CD4-positive, alpha-beta memory T cell (primary cell): ENCODE measurements around the gene STAG1. TPM values are rescaled to one million over a fixed set of nuclear protein-coding genes. Genes with fewer than 3 reads are reported as not detected.
A peak's percentile ranks its signal among the peaks of the same experiment; 100 is the strongest.
"Not testable (repeated sequence)": the region's sequence is repeated elsewhere in the genome, so short reads cannot be mapped to it uniquely, and the experiment has no call there.

Experiments
- CTCF ChIA-PET: fragments of 350-600 bp; sonication (Branson Sonifier 250); formaldehyde crosslinking; loops from one replicate; lab custom pipeline; 2021; ENCODE audit warnings: inconsistent platforms; ENCODE audit not compliant: partially characterized antibody; lab: Charles Lee
- POLR2A ChIA-PET: fragments of 350-600 bp; sonication (Branson Sonifier 250); formaldehyde crosslinking; loops from one replicate; lab custom pipeline; 2021; ENCODE audit not compliant: partially characterized antibody; lab: Charles Lee
- DNase-seq, 5 donors: peaks; one replicate each; pipeline versions ENCODE4 v3.0.0 to v3.0.0-alpha.2; 2020 to 2022; ENCODE audit warnings: mixed read lengths in 1 of 5
- H3K27ac ChIP-seq: one replicate; pipeline ENCODE4 v1.7.0; 2013; ENCODE audit warnings: low read depth, low read length
- H3K27me3 ChIP-seq: 2 replicates; pipeline ENCODE4 v1.7.0; 2013; ENCODE audit warnings: mild to moderate bottlenecking, low read length, moderate library complexity; ENCODE audit not compliant: insufficient read depth
- H3K36me3 ChIP-seq: 2 replicates; pipeline ENCODE4 v1.7.0; 2013; ENCODE audit warnings: mild to moderate bottlenecking, low read length, moderate library complexity; ENCODE audit not compliant: insufficient read depth
- H3K4me1 ChIP-seq: 2 replicates; pipeline ENCODE4 v1.7.0; 2013; ENCODE audit warnings: mild to moderate bottlenecking, low read length, moderate library complexity; ENCODE audit not compliant: insufficient read depth
- H3K4me3 ChIP-seq, 2 donors: one replicate each; pipeline ENCODE4 v1.7.0; 2013; ENCODE audit warnings: low read length in 2 of 2, mild to moderate bottlenecking in 1 of 2
- H3K9me3 ChIP-seq, 2 donors: one replicate each; pipeline ENCODE4 v1.7.0; 2013; ENCODE audit warnings: low read length in 2 of 2, control low read depth in 1 of 2; ENCODE audit not compliant: control insufficient read depth in 1 of 2
- H3K27ac Mint-ChIP-seq, 7 donors: one replicate each; pipeline ENCODE4 v1.8.0; 2020 to 2021; ENCODE audit warnings: mixed read lengths in 7 of 7, mild to moderate bottlenecking in 6 of 7, inconsistent platforms in 3 of 7, moderate library complexity in 3 of 7
- H3K27me3 Mint-ChIP-seq, 2 donors: one replicate each; pipeline ENCODE4 v1.8.0; 2020 to 2021; ENCODE audit warnings: mixed read lengths in 2 of 2
- H3K36me3 Mint-ChIP-seq, 2 donors: one replicate each; pipeline ENCODE4 v1.8.0; 2020 to 2021; ENCODE audit warnings: mixed read lengths in 2 of 2, inconsistent platforms in 1 of 2, mild to moderate bottlenecking in 1 of 2
- H3K4me1 Mint-ChIP-seq, 4 donors: one replicate each; pipeline ENCODE4 v1.8.0; 2020 to 2021; ENCODE audit warnings: mixed read lengths in 4 of 4, mild to moderate bottlenecking in 1 of 4
- H3K4me3 Mint-ChIP-seq, 8 donors: one replicate each; pipeline ENCODE4 v1.8.0; 2020 to 2021; ENCODE audit warnings: mixed read lengths in 8 of 8, mild to moderate bottlenecking in 7 of 8, moderate library complexity in 6 of 8, inconsistent platforms in 3 of 8
- H3K9me3 Mint-ChIP-seq, 8 donors: one replicate each; pipeline ENCODE4 v1.8.0; 2020 to 2021; ENCODE audit warnings: mixed read lengths in 8 of 8, mild to moderate bottlenecking in 5 of 8, inconsistent platforms in 3 of 8, moderate library complexity in 1 of 8
- intact Hi-C: fragments of 100-400 bp; cut with micrococcal nuclease; formaldehyde crosslinking; loops from one replicate; pipeline ENCODE4 v1.15.1; 2023
- polyA plus RNA-seq, 2 donors: library from polyadenylated mRNA; unstranded; fragments of 300-500 nt; fragmentation: Illumina TruSeq; gene quantifications; one replicate each; pipeline ENCODE4 v1.2.3, GENCODE V29; 2021
- total RNA-seq, 2 experiments: library from RNA; stranded (reverse); gene quantifications; one replicate each; pipeline ENCODE4 v1.2.3, GENCODE V29; 2021

STAG1 gene
- total and polyA plus RNA-seq, 4 experiments from 2014 or later = 17.6 to 56.1 (median 37.1) TPM

GRCh38 chr3:136567599-136568188 lies 184.5 kb downstream of the STAG1 start:
- Histone ChIP-seq H3K9me3 (no peaks in the 10 kb centered on the region), H3K27ac (no peak overlapping the region), H3K4me1 (no peaks in the 10 kb centered on the region), H3K36me3 (no peaks in the 10 kb centered on the region), H3K27me3 (no peaks in the 10 kb centered on the region), H3K4me3 (no peak overlapping the region)
- Mint-ChIP-seq H3K36me3 (peaks cover 30 to 50% of the 10 kb centered on the region in 2 donors), H3K9me3 (peaks cover 0 to 4% (median 0%) of the 10 kb centered on the region in 8 donors), H3K27ac (peak overlapping the region in 1 of 7 donors; percentile 19), H3K27me3 (no peaks in the 10 kb centered on the region), H3K4me1 (peaks cover 0 to 19% (median 3%) of the 10 kb centered on the region in 4 donors), H3K4me3 (no peak overlapping the region)
- intact Hi-C loops = no loop called here
- ChIA-PET POLR2A (no interaction called here), CTCF (no interaction called here)
- DNase-seq = no peak

DNA sequence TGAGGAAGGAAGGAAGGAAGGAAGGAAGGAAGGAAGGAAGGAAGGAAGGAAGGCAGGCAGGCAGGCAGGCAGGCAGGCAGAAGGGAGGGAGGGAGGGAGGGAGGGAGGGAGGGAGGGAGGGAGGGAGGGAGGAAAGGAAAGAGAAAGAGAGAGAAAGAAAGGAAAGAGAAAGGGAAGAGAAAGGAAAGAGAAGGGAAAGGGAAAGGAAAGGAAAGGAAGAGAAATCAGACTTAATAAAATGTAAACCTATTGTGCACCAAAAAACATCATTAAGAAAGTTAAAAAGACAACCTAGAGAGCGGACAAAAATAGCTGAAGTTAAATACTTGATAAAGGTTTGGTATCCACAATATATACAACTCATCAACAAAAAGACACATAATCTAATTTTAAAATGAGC lies 187.2 kb downstream of the STAG1 start:
- H3K27me3 Mint-ChIP-seq, DNase-seq, POLR2A ChIA-PET, H3K4me3 Mint-ChIP-seq, H3K4me1 ChIP-seq, H3K9me3 Mint-ChIP-seq, H3K27me3 ChIP-seq, H3K9me3 ChIP-seq, intact Hi-C loops, H3K4me3 ChIP-seq, H3K27ac ChIP-seq, CTCF ChIA-PET, H3K36me3 ChIP-seq: not testable (repeated sequence)
- Mint-ChIP-seq H3K36me3 (peaks cover 23 to 52% of the 10 kb centered on the region in 2 donors), H3K4me1 (peaks cover 0 to 19% (median 6%) of the 10 kb centered on the region in 4 donors), H3K27ac (peak overlapping the region in 3 of 7 donors; percentile 7 to 75 (median 64))

GRCh38 chr3:136562026-136562425 lies 190.2 kb downstream of the STAG1 start:
- Histone ChIP-seq H3K27me3 (no peaks in the 10 kb centered on the region), H3K4me3 (no peak overlapping the region), H3K36me3 (no peaks in the 10 kb centered on the region), H3K27ac (no peak overlapping the region), H3K9me3 (no peaks in the 10 kb centered on the region), H3K4me1 (no peaks in the 10 kb centered on the region)
- CTCF ChIA-PET = no interaction called here
- no peak for DNase-seq
- intact Hi-C loops = no loop called here
- no peak overlapping the region for H3K4me3 Mint-ChIP-seq
- peaks cover 12 to 39% of the 10 kb centered on the region in 2 donors for H3K36me3 Mint-ChIP-seq
- H3K27ac Mint-ChIP-seq = no peak overlapping the region
- POLR2A ChIA-PET = no interaction called here
- peaks cover 0 to 17% (median 11%) of the 10 kb centered on the region in 4 donors for H3K4me1 Mint-ChIP-seq
- H3K9me3 Mint-ChIP-seq = peaks cover 0 to 4% (median 0%) of the 10 kb centered on the region in 8 donors
- no peaks in the 10 kb centered on the region for H3K27me3 Mint-ChIP-seq

GRCh38 chr3:136559896-136560295 lies 192.3 kb downstream of the STAG1 start:
- H3K4me1 Mint-ChIP-seq = peaks cover 0 to 15% (median 10%) of the 10 kb centered on the region in 4 donors
- Histone ChIP-seq H3K27ac (no peak overlapping the region), H3K27me3 (no peaks in the 10 kb centered on the region), H3K4me1 (no peaks in the 10 kb centered on the region), H3K36me3 (no peaks in the 10 kb centered on the region), H3K9me3 (no peaks in the 10 kb centered on the region), H3K4me3 (no peak overlapping the region)
- H3K27ac Mint-ChIP-seq = no peak overlapping the region
- H3K36me3 Mint-ChIP-seq = peaks cover 10 to 24% of the 10 kb centered on the region in 2 donors
- H3K9me3 Mint-ChIP-seq = peaks cover 0 to 4% (median 0%) of the 10 kb centered on the region in 8 donors
- ChIA-PET CTCF (no interaction called here), POLR2A (no interaction called here)
- H3K4me3 Mint-ChIP-seq = no peak overlapping the region
- intact Hi-C loops = no loop called here
- DNase-seq = no peak
- no peaks in the 10 kb centered on the region for H3K27me3 Mint-ChIP-seq

DNA sequence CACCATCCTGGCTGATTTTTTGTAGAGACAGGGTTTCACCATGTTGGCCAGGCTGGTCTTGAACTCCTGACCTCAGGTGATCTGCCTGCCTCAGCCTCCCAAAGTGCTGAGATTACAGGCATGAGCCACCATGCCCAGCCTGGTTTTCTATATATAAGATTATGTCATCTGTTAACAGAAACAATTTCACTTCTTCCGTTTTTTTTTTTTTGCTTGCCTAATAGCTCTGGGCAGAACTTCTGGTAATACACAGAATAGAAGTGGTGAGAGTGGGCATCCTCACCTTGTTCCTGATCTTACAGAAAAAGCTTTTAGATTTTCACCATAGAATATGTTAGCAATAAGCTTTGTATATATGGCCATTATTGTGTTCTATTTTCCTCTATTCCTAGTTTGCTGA lies 202.7 kb downstream of the STAG1 start:
- H3K27me3 ChIP-seq, H3K9me3 ChIP-seq, H3K4me1 ChIP-seq, H3K27ac ChIP-seq, H3K9me3 Mint-ChIP-seq, H3K4me3 Mint-ChIP-seq, H3K4me3 ChIP-seq, DNase-seq, H3K27me3 Mint-ChIP-seq, H3K36me3 ChIP-seq: not testable (repeated sequence)
- Mint-ChIP-seq H3K27ac (peak overlapping the region in 1 of 7 donors; percentile 4), H3K36me3 (peaks cover 10 to 29% of the 10 kb centered on the region in 2 donors), H3K4me1 (peaks cover 15 to 25% (median 21%) of the 10 kb centered on the region in 4 donors)
- intact Hi-C loops = loop anchor here (5.0 kb wide), 1 partner anchor 463 kb away; no protein-coding TSS in a partner anchor
- ChIA-PET POLR2A (interaction anchor here (1.4 kb wide), 1 partner anchor 203 kb away, joined by 5 read pairs; the partner anchor contains the start of gene STAG1), CTCF (interaction anchor here (0.8 kb wide), 1 partner anchor 203 kb away, joined by 3 read pairs; no protein-coding TSS in a partner anchor)

DNA sequence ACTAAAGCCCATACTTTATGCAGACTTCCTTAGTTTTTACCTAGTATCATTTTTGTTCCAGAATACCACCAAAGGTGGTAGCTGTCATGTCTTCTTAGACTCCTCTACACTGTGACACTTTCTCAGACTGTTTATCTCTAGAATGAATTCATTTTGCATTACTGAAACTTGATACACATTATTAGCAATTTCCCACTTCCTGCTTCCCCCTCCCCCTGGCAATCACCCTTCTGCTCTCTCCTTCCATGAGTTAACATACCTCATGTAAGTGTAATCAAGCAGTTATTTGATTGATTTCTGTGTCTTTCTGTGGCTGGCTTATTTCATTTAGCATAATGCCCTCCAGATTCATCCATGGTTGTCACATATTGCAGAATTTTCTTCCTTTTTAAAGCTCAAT lies 204.9 kb downstream of the STAG1 start:
- intact Hi-C loops = loop anchor here (5.0 kb wide), 1 partner anchor 465 kb away; no protein-coding TSS in a partner anchor
- Mint-ChIP-seq H3K36me3 (peaks cover 7 to 18% of the 10 kb centered on the region in 2 donors), H3K27ac (peak overlapping the region in 6 of 7 donors; percentile 24 to 81 (median 64)), H3K27me3 (no peaks in the 10 kb centered on the region), H3K4me1 (peaks cover 19 to 35% (median 22%) of the 10 kb centered on the region in 4 donors), H3K9me3 (no peaks in the 10 kb centered on the region), H3K4me3 (peak overlapping the region in 1 of 8 donors; percentile 21)
- DNase-seq = no peak
- H3K27me3 ChIP-seq = no peaks in the 10 kb centered on the region
- ChIA-PET POLR2A (interaction anchor here (3.0 kb wide), 1 partner anchor 205 kb away, joined by 13 read pairs; the partner anchor contains the start of gene STAG1), CTCF (interaction anchor here (1.5 to 1.7 kb wide), 2 partner anchors 47 to 206 kb away, joined by 3 to 5 read pairs; partner anchors contain the start of gene STAG1)
- H3K9me3 ChIP-seq = no peaks in the 10 kb centered on the region
- peaks cover 8% of the 10 kb centered on the region for H3K4me1 ChIP-seq
- no peaks in the 10 kb centered on the region for H3K36me3 ChIP-seq
- no peak overlapping the region for H3K27ac ChIP-seq
- no peak overlapping the region for H3K4me3 ChIP-seq

DNA sequence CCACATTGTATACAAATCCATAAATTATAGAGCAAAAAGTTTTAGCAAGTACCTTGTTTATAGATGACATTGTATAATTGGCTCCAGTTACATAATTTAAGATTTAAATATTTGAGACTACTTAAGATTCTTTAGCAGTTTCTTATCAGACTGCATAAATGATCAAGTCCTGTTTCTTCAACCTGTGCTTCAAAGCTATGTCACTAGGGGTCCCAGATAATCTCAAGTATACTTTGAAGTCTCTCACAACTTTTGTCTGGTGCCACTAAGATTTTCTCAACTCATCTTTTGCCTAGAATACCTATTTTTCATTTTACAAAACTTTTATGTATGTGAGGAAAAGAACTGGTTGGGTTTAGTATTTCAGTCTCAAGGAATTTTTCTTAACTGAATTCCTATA lies 205.5 kb downstream of the STAG1 start:
- ChIA-PET POLR2A (interaction anchor here (3.0 kb wide), 1 partner anchor 206 kb away, joined by 13 read pairs; the partner anchor contains the start of gene STAG1), CTCF (interaction anchor here (1.7 to 3.5 kb wide), 2 partner anchors 48 to 206 kb away, joined by 3 to 19 read pairs; partner anchors contain the start of gene STAG1)
- Histone ChIP-seq H3K4me3 (no peak overlapping the region), H3K27me3 (no peaks in the 10 kb centered on the region), H3K27ac (no peak overlapping the region), H3K9me3 (no peaks in the 10 kb centered on the region), H3K36me3 (no peaks in the 10 kb centered on the region), H3K4me1 (peaks cover 8% of the 10 kb centered on the region)
- intact Hi-C loops = loop anchor here (1.0 to 5.0 kb wide), 2 partner anchors 206 to 466 kb away; partner anchors contain the start of gene STAG1
- DNase-seq = peak in 1 of 5 donors; percentile 9
- peaks cover 19 to 35% (median 22%) of the 10 kb centered on the region in 4 donors for H3K4me1 Mint-ChIP-seq
- no peaks in the 10 kb centered on the region for H3K9me3 Mint-ChIP-seq
- H3K4me3 Mint-ChIP-seq = no peak overlapping the region
- H3K27me3 Mint-ChIP-seq = no peaks in the 10 kb centered on the region
- peaks cover 7 to 15% of the 10 kb centered on the region in 2 donors for H3K36me3 Mint-ChIP-seq
- H3K27ac Mint-ChIP-seq = peak overlapping the region in 5 of 7 donors; percentile 6 to 65 (median 36)
